ENCODE measurements around the gene SLC66A3.

The SLC66A3 gene

GRCh38 chr2:11187083-11187619, 31.9 kb downstream of the SLC66A3 start:
- Mint-ChIP-seq H3K27me3 (no peaks in the 10 kb centered on the region), H3K4me1 (ENCODE audit: low read depth) (no peaks in the 10 kb centered on the region), H3K4me3 (no peak overlapping the region), H3K36me3 (ENCODE audit: low read depth) (peaks cover 48% of the 10 kb centered on the region), H3K27ac (peak overlapping the region; percentile 52), H3K9me3 (no peaks in the 10 kb centered on the region)
- intact Hi-C loops (cut with micrococcal nuclease), result loop anchor here (10.0 kb wide), 1 partner anchor 52 kb away; a partner anchor contains a TSS

GRCh38 chr2:11187731-11188130, 32.5 kb downstream of the SLC66A3 start:
- H3K27me3 Mint-ChIP-seq, result no peaks in the 10 kb centered on the region
- H3K36me3 Mint-ChIP-seq (ENCODE audit: low read depth), result peaks cover 53% of the 10 kb centered on the region
- no peaks in the 10 kb centered on the region for H3K4me1 Mint-ChIP-seq (ENCODE audit: low read depth)
- intact Hi-C loops (cut with micrococcal nuclease), result loop anchor here (10.0 kb wide), 1 partner anchor 53 kb away; a partner anchor contains a TSS
- no peaks in the 10 kb centered on the region for H3K9me3 Mint-ChIP-seq
- no peak overlapping the region for H3K4me3 Mint-ChIP-seq
- peak overlapping the region; percentile 52 for H3K27ac Mint-ChIP-seq

GRCh38 chr2:11196246-11196645, 41.0 kb downstream of the SLC66A3 start:
- H3K4me3 Mint-ChIP-seq, result no peak overlapping the region
- no peak overlapping the region for H3K27ac Mint-ChIP-seq
- no peaks in the 10 kb centered on the region for H3K9me3 Mint-ChIP-seq
- intact Hi-C loops (cut with micrococcal nuclease), result no loop called here
- peaks cover 58% of the 10 kb centered on the region for H3K36me3 Mint-ChIP-seq (ENCODE audit: low read depth)
- H3K4me1 Mint-ChIP-seq (ENCODE audit: low read depth), result peaks cover 6% of the 10 kb centered on the region
- no peaks in the 10 kb centered on the region for H3K27me3 Mint-ChIP-seq

GRCh38 chr2:11200651-11201050, 45.4 kb downstream of the SLC66A3 start:
- Mint-ChIP-seq H3K27ac (no peak overlapping the region), H3K4me3 (no peak overlapping the region), H3K4me1 (ENCODE audit: low read depth) (peaks cover 24% of the 10 kb centered on the region), H3K27me3 (no peaks in the 10 kb centered on the region), H3K9me3 (no peaks in the 10 kb centered on the region), H3K36me3 (ENCODE audit: low read depth) (peaks cover 49% of the 10 kb centered on the region)
- intact Hi-C loops (cut with micrococcal nuclease), result no loop called here

GRCh38 chr2:11201969-11202368, 46.7 kb downstream of the SLC66A3 start:
- intact Hi-C loops (cut with micrococcal nuclease), result no loop called here
- no peaks in the 10 kb centered on the region for H3K27me3 Mint-ChIP-seq
- H3K36me3 Mint-ChIP-seq (ENCODE audit: low read depth), result peaks cover 44% of the 10 kb centered on the region
- peaks cover 17% of the 10 kb centered on the region for H3K4me1 Mint-ChIP-seq (ENCODE audit: low read depth)
- no peak overlapping the region for H3K4me3 Mint-ChIP-seq
- H3K9me3 Mint-ChIP-seq, result no peaks in the 10 kb centered on the region
- no peak overlapping the region for H3K27ac Mint-ChIP-seq

GRCh38 chr2:11203480-11203879, 48.2 kb downstream of the SLC66A3 start:
- Mint-ChIP-seq H3K27ac (peak overlapping the region; percentile 82), H3K4me3 (no peak overlapping the region), H3K4me1 (ENCODE audit: low read depth) (peaks cover 17% of the 10 kb centered on the region), H3K9me3 (no peaks in the 10 kb centered on the region), H3K27me3 (no peaks in the 10 kb centered on the region), H3K36me3 (ENCODE audit: low read depth) (peaks cover 56% of the 10 kb centered on the region)
- intact Hi-C loops (cut with micrococcal nuclease), result no loop called here

- H3K4me3 Mint-ChIP-seq, result no peak overlapping the region
- H3K27ac Mint-ChIP-seq, result no peak overlapping the region
- intact Hi-C loops (cut with micrococcal nuclease), result no loop called here
- peaks cover 45% of the 10 kb centered on the region for H3K36me3 Mint-ChIP-seq (ENCODE audit: low read depth)
- H3K4me1 Mint-ChIP-seq (ENCODE audit: low read depth), result peaks cover 17% of the 10 kb centered on the region
- H3K27me3 Mint-ChIP-seq, result no peaks in the 10 kb centered on the region
- H3K9me3 Mint-ChIP-seq, result no peaks in the 10 kb centered on the region
Observed at GRCh38 chr2:11208083-11208482, 52.8 kb downstream of the SLC66A3 start.

- intact Hi-C loops (cut with micrococcal nuclease), result no loop called here
- H3K36me3 Mint-ChIP-seq (ENCODE audit: low read depth), result peaks cover 70% of the 10 kb centered on the region
- H3K9me3 Mint-ChIP-seq, result no peaks in the 10 kb centered on the region
- H3K27ac Mint-ChIP-seq, result no peak overlapping the region
- no peaks in the 10 kb centered on the region for H3K27me3 Mint-ChIP-seq
- no peaks in the 10 kb centered on the region for H3K4me1 Mint-ChIP-seq (ENCODE audit: low read depth)
- H3K4me3 Mint-ChIP-seq, result no peak overlapping the region
Observed at GRCh38 chr2:11212645-11213044, 57.4 kb downstream of the SLC66A3 start.

GRCh38 chr2:11213090-11213638, 57.9 kb downstream of the SLC66A3 start:
- intact Hi-C loops (cut with micrococcal nuclease), result no loop called here
- Mint-ChIP-seq H3K4me3 (no peak overlapping the region), H3K4me1 (ENCODE audit: low read depth) (no peaks in the 10 kb centered on the region), H3K27me3 (no peaks in the 10 kb centered on the region), H3K27ac (no peak overlapping the region), H3K9me3 (no peaks in the 10 kb centered on the region), H3K36me3 (ENCODE audit: low read depth) (peaks cover 68% of the 10 kb centered on the region)

- intact Hi-C loops (cut with micrococcal nuclease), result no loop called here
- Mint-ChIP-seq H3K4me3 (no peak overlapping the region), H3K27me3 (no peaks in the 10 kb centered on the region), H3K9me3 (no peaks in the 10 kb centered on the region), H3K4me1 (ENCODE audit: low read depth) (no peaks in the 10 kb centered on the region), H3K36me3 (ENCODE audit: low read depth) (peaks cover 65% of the 10 kb centered on the region), H3K27ac (no peak overlapping the region)
Observed at GRCh38 chr2:11213975-11214374, 58.7 kb downstream of the SLC66A3 start.

GRCh38 chr2:11214770-11215169, 59.5 kb downstream of the SLC66A3 start:
- intact Hi-C loops (cut with micrococcal nuclease), result no loop called here
- Mint-ChIP-seq H3K4me1 (ENCODE audit: low read depth) (no peaks in the 10 kb centered on the region), H3K27me3 (no peaks in the 10 kb centered on the region), H3K27ac (no peak overlapping the region), H3K36me3 (ENCODE audit: low read depth) (peaks cover 73% of the 10 kb centered on the region), H3K9me3 (no peaks in the 10 kb centered on the region), H3K4me3 (no peak overlapping the region)

- intact Hi-C loops (cut with micrococcal nuclease), result no loop called here
- H3K4me1 Mint-ChIP-seq (ENCODE audit: low read depth), result no peaks in the 10 kb centered on the region
- H3K9me3 Mint-ChIP-seq, result no peaks in the 10 kb centered on the region
- no peak overlapping the region for H3K4me3 Mint-ChIP-seq
- H3K27me3 Mint-ChIP-seq, result no peaks in the 10 kb centered on the region
- peaks cover 79% of the 10 kb centered on the region for H3K36me3 Mint-ChIP-seq (ENCODE audit: low read depth)
- H3K27ac Mint-ChIP-seq, result no peak overlapping the region
Observed at GRCh38 chr2:11215407-11215806, 60.1 kb downstream of the SLC66A3 start.

- peaks cover 61% of the 10 kb centered on the region for H3K36me3 Mint-ChIP-seq (ENCODE audit: low read depth)
- intact Hi-C loops (cut with micrococcal nuclease), result loop anchor here (10.0 kb wide), 1 partner anchor 234 kb away; no protein-coding TSS in a partner anchor
- no peaks in the 10 kb centered on the region for H3K9me3 Mint-ChIP-seq
- H3K27ac Mint-ChIP-seq, result no peak overlapping the region
- no peaks in the 10 kb centered on the region for H3K27me3 Mint-ChIP-seq
- H3K4me3 Mint-ChIP-seq, result no peak overlapping the region
- peaks cover 6% of the 10 kb centered on the region for H3K4me1 Mint-ChIP-seq (ENCODE audit: low read depth)
Observed at GRCh38 chr2:11220445-11220844, 65.2 kb downstream of the SLC66A3 start.

GRCh38 chr2:11222845-11223244, 67.6 kb downstream of the SLC66A3 start:
- H3K27ac Mint-ChIP-seq, result no peak overlapping the region
- peaks cover 9% of the 10 kb centered on the region for H3K4me1 Mint-ChIP-seq (ENCODE audit: low read depth)
- no peaks in the 10 kb centered on the region for H3K27me3 Mint-ChIP-seq
- peaks cover 52% of the 10 kb centered on the region for H3K36me3 Mint-ChIP-seq (ENCODE audit: low read depth)
- intact Hi-C loops (cut with micrococcal nuclease), result loop anchor here (10.0 kb wide), 1 partner anchor 232 kb away; no protein-coding TSS in a partner anchor
- H3K9me3 Mint-ChIP-seq, result no peaks in the 10 kb centered on the region
- H3K4me3 Mint-ChIP-seq, result no peak overlapping the region

GRCh38 chr2:11224887-11225286, 69.6 kb downstream of the SLC66A3 start:
- no peaks in the 10 kb centered on the region for H3K9me3 Mint-ChIP-seq
- H3K27ac Mint-ChIP-seq, result no peak overlapping the region
- intact Hi-C loops (cut with micrococcal nuclease), result loop anchor here (10.0 kb wide), 1 partner anchor 230 kb away; no protein-coding TSS in a partner anchor
- peaks cover 41% of the 10 kb centered on the region for H3K36me3 Mint-ChIP-seq (ENCODE audit: low read depth)
- H3K27me3 Mint-ChIP-seq, result no peaks in the 10 kb centered on the region
- H3K4me3 Mint-ChIP-seq, result no peak overlapping the region
- peaks cover 9% of the 10 kb centered on the region for H3K4me1 Mint-ChIP-seq (ENCODE audit: low read depth)
